ENCODE results near the gene WBP4.
"Not testable (repeated sequence)": the region's sequence is repeated elsewhere in the genome, so short reads cannot be mapped to it uniquely, and the experiment has no call there.

The WBP4 gene

DNA sequence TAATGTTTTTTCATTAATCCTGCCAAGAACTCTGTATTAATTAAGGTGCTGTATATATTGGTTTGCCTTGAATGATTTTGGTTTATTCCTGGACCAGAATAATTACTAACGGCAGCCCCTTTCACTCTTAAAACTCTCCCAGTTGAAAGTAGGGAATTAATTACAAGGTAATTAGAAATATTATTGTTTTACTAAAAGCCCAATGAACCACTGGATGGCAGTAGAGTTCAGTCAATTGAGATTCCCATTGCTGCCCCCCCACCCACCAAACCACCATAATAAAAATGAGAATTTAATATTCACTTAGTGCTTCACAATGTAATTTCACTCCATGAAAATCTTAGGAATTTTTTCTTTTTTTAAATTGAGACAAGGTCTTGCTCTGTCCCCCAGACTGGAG, 13.7 kb downstream of the WBP4 start:
- peak; percentile 43 for TF ChIP-seq CTCF (IDR thresholded peaks at IDR 0.05; ENCODE audit: control extremely low read depth, extremely low read depth, low read depth, missing control alignments)
- DNase-seq (ENCODE audit: extremely low spot score): peak; percentile 35
- CTCF ChIA-PET: interaction anchor here (1.0 to 2.6 kb wide), 14 partner anchors 9 to 287 kb away, joined by 3 to 16 read pairs (median 4); partner anchors contain the start of gene WBP4
- POLR2A ChIA-PET: no interaction called here

DNA sequence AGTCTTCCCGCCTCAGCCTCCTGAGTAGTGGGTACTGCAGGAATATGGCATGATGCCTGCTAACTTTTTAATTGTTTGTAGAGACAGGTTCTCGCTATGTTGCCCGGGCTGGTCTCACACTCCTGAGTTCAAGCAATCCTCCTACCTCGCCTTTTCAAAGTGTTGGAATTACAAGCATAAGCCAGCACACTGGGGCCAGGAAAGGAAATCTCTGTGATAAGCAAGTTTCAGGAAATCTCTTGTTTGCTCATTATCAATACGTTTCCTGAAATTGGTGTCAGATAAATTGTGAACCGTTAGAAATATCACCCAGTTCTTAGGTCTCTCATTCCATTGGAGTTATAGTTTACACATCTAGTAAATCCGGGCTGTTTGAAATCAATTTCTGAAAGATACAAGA, 14.2 kb downstream of the WBP4 start:
- POLR2A ChIA-PET: no interaction called here
- no peak for TF ChIP-seq CTCF (IDR thresholded peaks at IDR 0.05; ENCODE audit: control extremely low read depth, extremely low read depth, low read depth, missing control alignments)
- CTCF ChIA-PET: no interaction called here
- DNase-seq (ENCODE audit: extremely low spot score): no peak

DNA sequence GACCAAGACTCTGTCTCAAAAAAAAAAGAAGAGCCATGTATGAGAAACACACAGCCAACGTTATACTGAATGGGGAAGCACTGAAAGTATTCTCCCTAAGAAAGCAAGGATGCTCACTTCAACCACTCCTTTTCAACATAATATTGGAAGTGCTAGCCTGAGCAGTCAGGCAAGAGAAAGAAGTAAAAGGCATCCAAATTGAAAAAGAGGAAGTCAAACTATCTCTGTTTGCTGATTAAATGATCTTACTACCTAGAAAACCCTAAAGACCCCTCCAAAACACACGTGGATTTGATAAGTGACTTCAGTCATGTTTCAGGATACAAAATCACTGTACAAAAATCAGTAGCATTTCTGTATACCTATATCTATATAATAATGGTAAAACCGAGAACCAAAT, 16.2 kb downstream of the WBP4 start:
- no peak for DNase-seq (ENCODE audit: extremely low spot score)
- no peak for TF ChIP-seq CTCF (IDR thresholded peaks at IDR 0.05; ENCODE audit: control extremely low read depth, extremely low read depth, low read depth, missing control alignments)
- ChIA-PET POLR2A (no interaction called here), CTCF (interaction anchor here (1.7 to 1.8 kb wide), 2 partner anchors 143 to 145 kb away, joined by 5 to 7 read pairs; no protein-coding TSS in a partner anchor)

GRCh38 chr13:41079725-41080124, 18.4 kb downstream of the WBP4 start:
- TF ChIP-seq CTCF (IDR thresholded peaks at IDR 0.05; ENCODE audit: control extremely low read depth, extremely low read depth, low read depth, missing control alignments): no peak
- POLR2A ChIA-PET: interaction anchor here (0.6 kb wide), 1 partner anchor 384 kb away, joined by 3 read pairs; no protein-coding TSS in a partner anchor
- CTCF ChIA-PET: no interaction called here
- no peak for DNase-seq (ENCODE audit: extremely low spot score)

DNA sequence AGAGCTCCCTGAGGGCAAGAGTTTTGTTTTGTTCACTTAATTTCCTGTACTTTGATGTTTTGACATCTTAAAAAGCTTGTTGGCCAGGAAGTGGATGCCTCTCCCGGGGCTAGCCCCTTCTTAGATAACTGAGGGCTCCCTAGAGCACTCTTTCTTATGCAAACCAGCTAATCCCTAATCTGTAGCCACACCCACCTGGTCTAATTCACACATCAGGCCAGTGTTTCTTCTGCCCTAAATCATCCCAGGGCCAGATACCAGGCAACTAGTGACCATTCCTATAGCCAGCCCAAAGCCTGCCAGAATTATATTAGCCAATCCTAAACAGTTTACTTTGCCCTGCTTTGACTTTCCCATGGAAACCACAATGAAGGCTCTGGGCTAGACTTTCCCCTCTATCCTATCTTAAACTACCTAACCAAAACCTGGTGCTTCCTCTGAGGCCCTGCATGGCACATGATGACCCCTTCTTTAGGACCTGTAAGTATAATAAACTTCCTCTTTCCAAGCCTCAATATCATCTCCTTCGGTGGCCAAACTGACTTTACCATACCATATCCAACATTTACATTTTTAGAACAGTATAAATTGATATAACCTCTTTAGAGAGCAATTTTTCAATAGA, 24.8 kb downstream of the WBP4 start:
- ChIA-PET CTCF (interaction anchor here (1.1 kb wide), 1 partner anchor 12 kb away, joined by 4 read pairs; no protein-coding TSS in a partner anchor), POLR2A (no interaction called here)
- no peak for TF ChIP-seq CTCF (IDR thresholded peaks at IDR 0.05; ENCODE audit: control extremely low read depth, extremely low read depth, low read depth, missing control alignments)
- no peak for DNase-seq (ENCODE audit: extremely low spot score)

GRCh38 chr13:41095681-41096080, 34.4 kb downstream of the WBP4 start:
- DNase-seq (ENCODE audit: extremely low spot score); POLR2A ChIA-PET; CTCF ChIA-PET: not testable (repeated sequence)

DNA sequence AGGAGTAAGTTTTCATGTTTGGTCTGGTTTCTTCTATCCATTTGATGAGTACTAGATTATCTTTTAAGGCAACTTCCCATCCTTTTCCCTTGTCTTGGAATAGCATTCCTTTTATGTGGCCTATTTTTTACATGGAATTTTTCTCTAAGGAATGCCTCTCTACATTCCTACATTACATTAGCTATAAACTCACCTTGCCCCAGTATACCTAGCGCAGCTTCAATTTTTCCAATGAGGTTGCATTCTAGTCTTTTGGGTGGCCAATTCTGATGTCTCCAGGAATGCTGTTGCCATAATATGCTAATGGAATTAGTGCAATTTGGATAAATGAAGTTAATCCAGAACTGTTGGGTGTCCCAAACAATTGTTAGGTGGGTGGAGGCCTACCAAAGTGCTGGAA, 37.5 kb downstream of the WBP4 start:
- DNase-seq (ENCODE audit: extremely low spot score): no peak
- ChIA-PET CTCF (interaction anchor here (1.0 to 1.1 kb wide), 2 partner anchors 8 to 174 kb away, joined by 3 read pairs; no protein-coding TSS in a partner anchor), POLR2A (no interaction called here)

More for the DNA sequence above, 37.5 kb downstream of the WBP4 start:
- TF ChIP-seq CTCF (IDR thresholded peaks at IDR 0.05; ENCODE audit: control extremely low read depth, extremely low read depth, low read depth, missing control alignments): no peak
